Measurements from ENCODE around the gene PSMC3IP. TPM values are rescaled to one million over a fixed set of nuclear protein-coding genes. Genes with fewer than 3 reads are reported as not detected.
"Not testable (repeated sequence)": the region's sequence is repeated elsewhere in the genome, so short reads cannot be mapped to it uniquely, and the experiment has no call there.

PSMC3IP gene
- polyA plus RNA-seq, 1 donor = 8.6 TPM

DNA sequence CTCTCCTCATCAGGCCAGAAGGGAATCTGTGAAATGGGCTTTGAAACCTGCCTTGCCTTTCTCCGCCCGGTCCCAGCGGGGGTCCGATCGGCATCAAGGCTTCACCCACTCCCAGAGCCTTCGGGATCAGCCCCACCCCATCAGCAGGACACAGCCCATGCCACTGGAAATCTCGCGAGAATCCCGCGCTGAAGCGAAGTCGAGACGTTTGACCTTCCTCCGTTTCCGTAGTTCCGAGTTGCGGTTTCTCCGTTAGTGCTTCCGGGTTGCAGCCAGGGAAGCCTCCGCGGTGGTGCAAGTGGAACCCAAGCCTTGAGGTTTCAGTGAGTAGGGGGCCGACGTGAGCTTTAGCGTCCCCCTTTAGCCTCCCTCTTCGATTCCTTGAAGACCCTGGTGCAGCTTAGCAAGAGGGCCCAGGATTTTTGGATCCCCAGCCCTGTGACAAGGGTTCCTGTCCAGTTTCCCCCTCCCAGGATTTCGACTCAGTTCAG, 15.6 kb downstream of the PSMC3IP start, which contains the start of gene COASY:
TSS of gene COASY (plus strand) at position 252 of the 491 bp plus-strand sequence. CDS start 475 bp downstream, outside the sequence.
- Histone ChIP-seq H3K9me3 (ENCODE audit: control insufficient read depth, low read depth, low read length) (no peaks in the 10 kb centered on the region), H3K27ac (ENCODE audit: low read length) (peak within 1 kb of the TSS; percentile 85), H3K4me1 (ENCODE audit: control insufficient read depth, insufficient read depth, low read length) (peaks cover 30% of the 10 kb centered on the region), H3K4me3 (ENCODE audit: low read length) (peak within 1 kb of the TSS; percentile 81), H3K27me3 (ENCODE audit: control insufficient read depth, insufficient read depth, low read length) (no peaks in the 10 kb centered on the region), H3K36me3 (ENCODE audit: control insufficient read depth, insufficient read depth, low read length) (peaks cover 26% of the 10 kb centered on the region)
- DNase-seq = peak; percentile 95 to 96
- whole genome bisulfite sequencing (ENCODE audit: insufficient coverage, low lambda C conversion rate) = no CpG with 5 or more reads among the region's 26 CpGs

GRCh38 chr17:42560246-42560645, 17.3 kb downstream of the PSMC3IP start:
- Histone ChIP-seq H3K36me3 (ENCODE audit: control insufficient read depth, insufficient read depth, low read length) (peaks cover 15% of the 10 kb centered on the region), H3K4me1 (ENCODE audit: control insufficient read depth, insufficient read depth, low read length) (peaks cover 28% of the 10 kb centered on the region), H3K27me3 (ENCODE audit: control insufficient read depth, insufficient read depth, low read length) (no peaks in the 10 kb centered on the region), H3K27ac (ENCODE audit: low read length) (no peak overlapping the region), H3K4me3 (ENCODE audit: low read length) (no peak overlapping the region), H3K9me3 (ENCODE audit: control insufficient read depth, low read depth, low read length) (no peaks in the 10 kb centered on the region)
- DNase-seq = no peak
- WGBS (ENCODE audit: insufficient coverage, low lambda C conversion rate) = no CpG with 5 or more reads among the region's 3 CpGs

DNA sequence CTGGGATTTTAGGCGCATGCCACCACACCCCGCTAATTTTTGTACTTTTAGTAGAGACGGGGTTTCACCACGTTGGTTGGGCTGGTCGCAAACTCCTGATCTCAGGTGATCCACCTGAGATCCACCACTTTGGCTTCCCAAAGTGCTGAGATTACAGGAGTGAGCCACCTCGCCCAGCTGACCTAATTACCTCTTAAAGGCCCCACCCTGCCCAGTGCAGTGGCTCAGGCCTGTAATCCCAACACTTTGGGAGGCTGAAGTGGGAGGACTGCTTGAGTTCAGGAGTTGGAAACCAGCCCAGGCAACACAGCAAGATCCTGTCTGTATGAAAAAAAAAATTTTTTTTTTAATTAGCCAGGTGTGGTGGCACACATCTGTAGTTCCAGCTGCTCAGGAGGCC, 18.5 kb downstream of the PSMC3IP start:
- no peak for DNase-seq
- Histone ChIP-seq H3K4me1 (ENCODE audit: control insufficient read depth, insufficient read depth, low read length) (peaks cover 25% of the 10 kb centered on the region), H3K4me3 (ENCODE audit: low read length) (no peak overlapping the region), H3K27me3 (ENCODE audit: control insufficient read depth, insufficient read depth, low read length) (no peaks in the 10 kb centered on the region), H3K9me3 (ENCODE audit: control insufficient read depth, low read depth, low read length) (no peaks in the 10 kb centered on the region), H3K36me3 (ENCODE audit: control insufficient read depth, insufficient read depth, low read length) (peaks cover 3% of the 10 kb centered on the region), H3K27ac (ENCODE audit: low read length) (no peak overlapping the region)
- no CpG with 5 or more reads among the region's 6 CpGs for WGBS (ENCODE audit: insufficient coverage, low lambda C conversion rate)

- H3K4me1 ChIP-seq (ENCODE audit: control insufficient read depth, insufficient read depth, low read length) = peaks cover 15% of the 10 kb centered on the region
- not testable (repeated sequence) for H3K4me3 ChIP-seq (ENCODE audit: low read length); DNase-seq; H3K9me3 ChIP-seq (ENCODE audit: control insufficient read depth, low read depth, low read length); H3K27me3 ChIP-seq (ENCODE audit: control insufficient read depth, insufficient read depth, low read length); H3K27ac ChIP-seq (ENCODE audit: low read length); H3K36me3 ChIP-seq (ENCODE audit: control insufficient read depth, insufficient read depth, low read length)
- no CpG with 5 or more reads among the region's 5 CpGs for WGBS (ENCODE audit: insufficient coverage, low lambda C conversion rate)
These were observed 21.4 kb downstream of the PSMC3IP start for GRCh38 chr17:42555961-42556617.

- Histone ChIP-seq H3K27ac (ENCODE audit: low read length) (peak overlapping the region; percentile 80), H3K4me3 (ENCODE audit: low read length) (peak overlapping the region; percentile 85), H3K4me1 (ENCODE audit: control insufficient read depth, insufficient read depth, low read length) (peaks cover 15% of the 10 kb centered on the region), H3K9me3 (ENCODE audit: control insufficient read depth, low read depth, low read length) (no peaks in the 10 kb centered on the region), H3K36me3 (ENCODE audit: control insufficient read depth, insufficient read depth, low read length) (peaks cover 7% of the 10 kb centered on the region), H3K27me3 (ENCODE audit: control insufficient read depth, insufficient read depth, low read length) (no peaks in the 10 kb centered on the region)
- DNase-seq = no peak
- WGBS (ENCODE audit: insufficient coverage, low lambda C conversion rate) = no CpG with 5 or more reads among the region's 4 CpGs
These were observed 22.4 kb downstream of the PSMC3IP start for GRCh38 chr17:42555122-42555622.

- WGBS (ENCODE audit: insufficient coverage, low lambda C conversion rate) = no CpG with 5 or more reads among the region's 82 CpGs
- H3K36me3 ChIP-seq (ENCODE audit: control insufficient read depth, insufficient read depth, low read length) = peaks cover 7% of the 10 kb centered on the region
These were observed 23.0 kb downstream of the PSMC3IP start for GRCh38 chr17:42554250-42555121.

GRCh38 chr17:42553866-42554249, 23.7 kb downstream of the PSMC3IP start:
- no CpG with 5 or more reads among the region's 16 CpGs for WGBS (ENCODE audit: insufficient coverage, low lambda C conversion rate)
- Histone ChIP-seq H3K4me3 (ENCODE audit: low read length) (peak overlapping the region; percentile 85), H3K4me1 (ENCODE audit: control insufficient read depth, insufficient read depth, low read length) (peaks cover 18% of the 10 kb centered on the region), H3K27me3 (ENCODE audit: control insufficient read depth, insufficient read depth, low read length) (peaks cover 1% of the 10 kb centered on the region), H3K27ac (ENCODE audit: low read length) (peak overlapping the region; percentile 80), H3K9me3 (ENCODE audit: control insufficient read depth, low read depth, low read length) (no peaks in the 10 kb centered on the region), H3K36me3 (ENCODE audit: control insufficient read depth, insufficient read depth, low read length) (peaks cover 7% of the 10 kb centered on the region)
- DNase-seq = no peak

More at GRCh38 chr17:42554250-42555121, 23.0 kb downstream of the PSMC3IP start:
- H3K27me3 ChIP-seq (ENCODE audit: control insufficient read depth, insufficient read depth, low read length) = no peaks in the 10 kb centered on the region
- peak overlapping the region; percentile 80 for H3K27ac ChIP-seq (ENCODE audit: low read length)
- H3K4me3 ChIP-seq (ENCODE audit: low read length) = peak overlapping the region; percentile 85
- H3K4me1 ChIP-seq (ENCODE audit: control insufficient read depth, insufficient read depth, low read length) = peaks cover 15% of the 10 kb centered on the region
- DNase-seq = peak; percentile 83 to 92
- no peaks in the 10 kb centered on the region for H3K9me3 ChIP-seq (ENCODE audit: control insufficient read depth, low read depth, low read length)

DNA sequence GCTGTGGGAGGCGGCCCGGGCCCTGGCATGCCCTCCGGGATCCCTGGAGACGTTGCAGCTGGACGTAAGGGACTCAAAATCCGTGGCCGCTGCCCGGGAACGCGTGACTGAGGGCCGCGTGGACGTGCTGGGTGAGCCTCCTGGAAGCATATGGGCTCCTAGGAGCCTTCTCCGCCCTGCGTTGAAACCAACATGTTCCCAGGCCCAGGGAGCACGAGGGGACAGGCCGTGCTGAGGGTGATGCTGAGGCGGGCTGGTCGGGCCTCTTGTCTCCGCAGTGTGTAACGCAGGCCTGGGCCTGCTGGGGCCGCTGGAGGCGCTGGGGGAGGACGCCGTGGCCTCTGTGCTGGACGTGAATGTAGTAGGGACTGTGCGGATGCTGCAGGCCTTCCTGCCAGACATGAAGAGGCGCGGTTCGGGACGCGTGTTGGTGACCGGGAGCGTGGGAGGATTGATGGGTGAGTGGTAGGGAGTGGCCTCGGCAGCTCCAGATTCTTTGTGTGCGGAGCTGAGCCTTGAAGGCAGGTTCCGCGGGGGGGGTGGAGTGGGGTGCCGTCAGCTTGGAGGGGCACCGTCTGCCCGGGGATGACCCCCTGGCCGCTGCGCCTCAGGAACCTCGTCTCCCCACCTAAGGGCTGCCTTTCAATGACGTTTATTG, 24.2 kb downstream of the PSMC3IP start:
- H3K36me3 ChIP-seq (ENCODE audit: control insufficient read depth, insufficient read depth, low read length) = peaks cover 7% of the 10 kb centered on the region
- peaks cover 5% of the 10 kb centered on the region for H3K27me3 ChIP-seq (ENCODE audit: control insufficient read depth, insufficient read depth, low read length)
- no CpG with 5 or more reads among the region's 45 CpGs for WGBS (ENCODE audit: insufficient coverage, low lambda C conversion rate)
- H3K4me1 ChIP-seq (ENCODE audit: control insufficient read depth, insufficient read depth, low read length) = peaks cover 22% of the 10 kb centered on the region
- no peak overlapping the region for H3K27ac ChIP-seq (ENCODE audit: low read length)
- no peaks in the 10 kb centered on the region for H3K9me3 ChIP-seq (ENCODE audit: control insufficient read depth, low read depth, low read length)
- no peak for DNase-seq
- no peak overlapping the region for H3K4me3 ChIP-seq (ENCODE audit: low read length)

DNA sequence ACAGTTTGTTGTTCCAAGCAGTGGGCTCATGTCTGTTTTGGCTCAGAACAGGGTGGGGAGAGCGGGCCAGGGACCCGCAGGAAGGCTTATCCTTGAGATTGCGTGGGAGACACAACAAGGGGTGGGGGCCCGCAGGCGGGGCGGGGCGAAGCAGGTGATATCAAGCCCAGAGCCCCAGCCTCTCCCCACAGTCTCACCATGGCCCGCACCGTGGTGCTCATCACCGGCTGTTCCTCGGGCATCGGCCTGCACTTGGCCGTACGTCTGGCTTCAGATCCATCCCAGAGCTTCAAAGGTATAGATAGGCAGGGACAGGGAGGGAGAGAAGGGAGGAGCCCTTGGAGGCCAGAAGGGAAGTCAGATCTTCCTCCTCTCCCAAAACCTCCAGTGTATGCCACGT, 24.8 kb downstream of the PSMC3IP start, which contains the start of gene HSD17B1:
TSS of gene HSD17B1 (plus strand) at position 188 of the 400 bp plus-strand sequence. CDS start at position 199, 11 bp downstream.
- DNase-seq; H3K27ac ChIP-seq (ENCODE audit: low read length); H3K27me3 ChIP-seq (ENCODE audit: control insufficient read depth, insufficient read depth, low read length); H3K9me3 ChIP-seq (ENCODE audit: control insufficient read depth, low read depth, low read length); H3K36me3 ChIP-seq (ENCODE audit: control insufficient read depth, insufficient read depth, low read length): not testable (repeated sequence)
- WGBS (ENCODE audit: insufficient coverage, low lambda C conversion rate) = no CpG with 5 or more reads among the region's 15 CpGs
- H3K4me3 ChIP-seq (ENCODE audit: low read length) = peak within 1 kb of the TSS; percentile 85
- H3K4me1 ChIP-seq (ENCODE audit: control insufficient read depth, insufficient read depth, low read length) = peaks cover 26% of the 10 kb centered on the region

Data from large intestine (tissue), 3 donors.